Activated T-cell treated with anti-CD3 and anti-CD28 coated beads, Interleukin-2, amount 50 U/mL, for 4 hours (primary cell): ENCODE measurements around the gene SMNDC1. TPM values are rescaled to one million over a fixed set of nuclear protein-coding genes. Genes with fewer than 3 reads are reported as not detected.
"Not testable (repeated sequence)": the region's sequence is repeated elsewhere in the genome, so short reads cannot be mapped to it uniquely, and the experiment has no call there.

Source experiments
- ATAC-seq, 2 donors: fragments of 200-7000 bp; cut with Tn5 transposase; one replicate each; pipeline ENCODE4 v1.10.0; 2021
- DNase-seq: peaks from one replicate; pipeline ENCODE4 v3.0.0-alpha.2; 2020
- H3K27me3 Mint-ChIP-seq: one replicate; pipeline ENCODE4 v1.8.0; 2021; ENCODE audit warnings: low read depth, mixed read lengths
- H3K36me3 Mint-ChIP-seq: one replicate; pipeline ENCODE4 v1.8.0; 2022; ENCODE audit warnings: mixed read lengths; ENCODE audit not compliant: insufficient read depth
- H3K4me1 Mint-ChIP-seq: one replicate; pipeline ENCODE4 v1.8.0; 2021; ENCODE audit warnings: low read depth, mixed read lengths
- H3K4me3 Mint-ChIP-seq: one replicate; pipeline ENCODE4 v1.8.0; 2021; ENCODE audit warnings: mild to moderate bottlenecking, moderate library complexity, mixed read lengths
- H3K9me3 Mint-ChIP-seq: one replicate; pipeline ENCODE4 v1.8.0; 2021; ENCODE audit warnings: mixed read lengths
- total RNA-seq, 3 donors: library from RNA; stranded (reverse); gene quantifications; one replicate each; pipeline ENCODE4 v1.2.1, GENCODE V29; 2021

Gene SMNDC1
- total RNA-seq, 3 donors from 2014 or later, result 54.7 to 56.6 (median 55.4) TPM

DNA sequence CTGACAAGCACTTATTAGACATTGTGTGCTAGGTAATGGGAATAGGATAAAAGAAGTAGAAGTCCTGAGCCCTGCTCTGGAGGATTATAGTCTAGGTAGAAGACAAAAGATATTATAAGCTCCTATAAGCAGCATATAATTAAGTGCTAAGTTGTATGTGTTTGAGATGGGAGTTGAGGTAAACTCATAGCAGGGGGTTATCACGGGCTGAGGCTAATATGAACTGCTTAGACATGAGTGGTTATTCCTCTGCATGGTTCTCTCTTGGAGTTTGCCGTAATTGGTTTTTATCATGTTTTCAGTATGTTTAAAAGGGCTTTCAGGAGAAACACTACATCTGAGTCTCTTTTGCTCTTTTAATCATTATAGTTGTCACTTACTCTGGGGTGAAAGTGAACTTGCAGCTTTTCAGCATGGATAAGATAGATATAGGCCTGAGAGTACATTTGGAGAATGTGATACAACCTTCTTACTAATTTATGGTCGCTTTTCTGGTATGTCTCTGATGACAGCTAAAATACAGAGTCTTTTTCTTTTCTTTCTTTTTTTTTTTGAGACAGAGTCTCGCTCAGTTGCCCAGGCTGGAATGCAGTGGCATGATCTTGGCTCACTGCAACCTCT is 39.0 kb downstream of the SMNDC1 start:
- Mint-ChIP-seq H3K9me3 (no peaks in the 10 kb centered on the region), H3K4me3 (no peak overlapping the region), H3K36me3 (peaks cover 5% of the 10 kb centered on the region), H3K27me3 (no peaks in the 10 kb centered on the region), H3K4me1 (peaks cover 38% of the 10 kb centered on the region)
- DNase-seq (no peak), ATAC-seq (no peak)

DNA sequence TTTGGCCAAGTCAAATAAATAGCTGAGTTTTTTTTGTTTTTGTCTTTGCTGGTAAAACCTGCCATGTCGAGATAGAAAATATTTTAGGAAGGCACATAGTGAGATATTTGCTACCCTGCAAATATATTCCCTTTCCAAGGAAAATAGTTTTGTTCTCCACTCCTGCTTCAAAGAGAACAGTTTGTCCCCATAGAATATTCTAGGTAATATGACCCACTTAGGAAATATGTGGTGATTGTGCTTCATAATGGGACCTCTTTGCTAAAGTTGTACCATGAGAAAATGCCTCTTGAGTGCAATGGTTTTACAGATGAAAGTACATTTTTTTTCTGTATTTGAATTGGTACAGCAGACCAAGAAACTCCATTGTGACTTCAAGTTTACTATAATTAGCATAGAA is 41.6 kb downstream of the SMNDC1 start:
- Mint-ChIP-seq H3K36me3 (peaks cover 5% of the 10 kb centered on the region), H3K4me1 (peaks cover 17% of the 10 kb centered on the region), H3K9me3 (no peaks in the 10 kb centered on the region), H3K27me3 (no peaks in the 10 kb centered on the region), H3K4me3 (no peak overlapping the region)
- DNase-seq (no peak), ATAC-seq (no peak)

DNA sequence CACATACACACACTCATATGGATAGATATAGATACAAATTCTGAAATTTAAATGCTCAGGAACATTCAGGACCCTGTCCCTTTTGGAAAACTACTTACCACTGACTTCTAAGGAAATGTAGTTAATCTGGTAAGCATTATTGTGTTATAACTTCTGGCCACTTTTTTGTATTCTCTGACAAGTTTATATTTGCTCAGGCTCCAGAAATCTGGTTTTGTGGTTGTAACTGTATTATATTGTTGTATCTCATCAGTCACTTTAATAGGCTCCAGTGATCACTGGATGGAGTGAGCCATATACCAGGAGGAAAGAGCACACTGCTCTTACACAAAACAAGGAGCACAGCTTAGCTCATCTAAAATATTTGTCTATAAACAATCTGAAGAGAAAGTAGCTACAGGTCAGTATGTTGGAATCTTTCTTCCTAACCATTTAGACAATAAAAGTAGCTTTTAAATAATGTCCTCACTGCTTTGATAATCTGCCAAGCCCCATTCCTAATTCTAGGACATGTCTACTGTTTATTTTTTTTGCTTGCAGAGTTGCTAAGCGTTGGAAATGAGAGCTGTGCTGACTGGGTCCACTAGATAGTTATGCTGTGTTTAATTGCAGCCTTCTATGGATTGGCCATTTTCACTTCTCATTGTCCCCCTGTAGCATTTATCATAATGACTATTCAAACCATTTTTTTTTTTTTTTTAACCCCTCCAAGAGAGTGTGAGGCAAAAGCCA is 43.8 kb downstream of the SMNDC1 start:
- no peak overlapping the region for H3K4me3 Mint-ChIP-seq
- H3K27me3 Mint-ChIP-seq, result no peaks in the 10 kb centered on the region
- H3K4me1 Mint-ChIP-seq, result peaks cover 8% of the 10 kb centered on the region
- ATAC-seq, result no peak
- H3K36me3 Mint-ChIP-seq, result peaks cover 9% of the 10 kb centered on the region
- DNase-seq, result no peak
- H3K9me3 Mint-ChIP-seq, result peaks cover under 1% of the 10 kb centered on the region

DNA sequence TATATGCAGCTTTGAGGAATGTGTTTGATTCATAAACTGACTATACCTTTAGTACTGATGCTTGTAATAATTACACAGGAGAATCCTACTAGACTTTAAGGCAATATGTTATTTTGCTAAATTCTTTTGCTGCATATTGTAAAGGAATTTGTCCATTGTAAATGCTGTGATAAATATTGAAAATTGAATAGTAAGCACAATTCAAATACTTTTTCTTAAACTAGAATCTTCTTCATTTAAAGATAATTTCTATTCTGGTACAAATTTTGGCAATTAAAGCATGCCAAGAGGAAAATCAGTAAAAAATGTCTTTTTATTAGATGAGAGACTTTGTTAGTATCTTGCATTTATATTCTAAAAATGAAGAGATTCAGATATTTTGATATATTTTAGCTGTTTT is 45.4 kb downstream of the SMNDC1 start:
- DNase-seq (no peak), ATAC-seq (no peak)
- Mint-ChIP-seq H3K36me3 (peaks cover 19% of the 10 kb centered on the region), H3K4me1 (peaks cover 11% of the 10 kb centered on the region), H3K27me3 (no peaks in the 10 kb centered on the region), H3K4me3 (no peak overlapping the region), H3K9me3 (peaks cover 5% of the 10 kb centered on the region)

DNA sequence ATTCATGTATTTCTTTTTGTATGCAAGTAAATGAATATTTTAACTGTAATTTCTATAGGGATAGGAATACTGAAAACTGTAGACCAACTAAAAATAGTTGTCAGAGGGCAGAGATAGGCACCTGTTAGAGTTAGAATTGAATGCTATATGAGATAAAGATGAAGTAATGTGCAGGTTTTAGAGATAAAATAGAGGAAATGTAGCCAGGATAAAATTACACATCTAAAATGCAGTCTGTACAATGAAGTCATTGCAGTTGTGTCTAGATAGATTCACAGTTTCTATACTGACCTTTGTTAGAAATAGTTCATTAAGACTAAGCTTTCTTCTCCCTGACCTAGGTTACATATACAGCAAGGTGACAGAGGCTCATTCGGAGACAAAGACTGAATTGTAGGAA is 46.2 kb downstream of the SMNDC1 start:
- Mint-ChIP-seq H3K36me3 (peaks cover 20% of the 10 kb centered on the region), H3K27me3 (no peaks in the 10 kb centered on the region), H3K9me3 (peaks cover 5% of the 10 kb centered on the region), H3K4me1 (peaks cover 16% of the 10 kb centered on the region), H3K4me3 (no peak overlapping the region)
- ATAC-seq, result no peak
- DNase-seq, result no peak

DNA sequence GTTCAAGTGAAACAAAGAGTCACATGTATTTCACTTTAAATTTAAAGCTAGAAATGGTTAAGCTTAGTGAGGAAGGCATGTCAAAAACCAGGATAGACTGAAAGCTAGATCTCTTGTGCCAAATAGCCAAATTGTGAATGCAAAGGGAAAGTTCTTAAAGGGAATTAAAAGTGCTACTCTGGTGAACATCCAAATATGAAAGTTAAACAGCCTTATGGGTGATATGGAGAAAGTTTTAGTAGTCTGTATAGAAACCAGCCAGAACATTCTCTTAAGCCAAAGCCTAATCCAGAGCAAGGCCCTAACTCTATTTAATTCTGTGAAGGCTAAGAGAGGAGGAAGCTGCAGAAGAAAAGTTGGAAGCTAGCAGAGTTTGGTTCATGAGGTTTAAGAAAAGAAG is 50.3 kb downstream of the SMNDC1 start:
- H3K27me3 Mint-ChIP-seq, result no peaks in the 10 kb centered on the region
- peak overlapping the region; percentile 13 for H3K4me3 Mint-ChIP-seq
- peaks cover 33% of the 10 kb centered on the region for H3K4me1 Mint-ChIP-seq
- DNase-seq (no peak), ATAC-seq (no peak)
- H3K9me3 Mint-ChIP-seq, result peaks cover 5% of the 10 kb centered on the region
- H3K36me3 Mint-ChIP-seq, result peaks cover 15% of the 10 kb centered on the region

DNA sequence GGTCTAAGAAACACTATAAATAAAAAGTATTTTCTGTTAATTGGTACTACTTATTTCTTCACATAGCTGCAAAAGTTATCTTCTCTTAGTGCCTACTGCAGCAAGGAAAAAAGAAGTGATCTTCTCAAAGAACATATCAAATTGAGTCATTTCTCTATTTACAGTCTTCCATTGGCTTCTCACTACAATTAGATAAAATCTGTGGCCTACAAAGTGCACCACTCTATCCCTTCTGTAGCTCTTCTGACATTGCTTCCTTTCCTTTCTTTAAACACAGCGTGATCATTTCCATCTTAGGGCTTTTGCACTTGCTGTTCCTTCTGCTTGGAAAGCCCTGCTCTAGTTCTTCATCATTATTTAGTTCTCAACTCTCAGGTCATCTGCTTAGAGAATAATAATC is 52.6 kb downstream of the SMNDC1 start:
- peak in 1 of 2 donors; percentile 19 for ATAC-seq
- H3K4me3 Mint-ChIP-seq, result no peak overlapping the region
- no peaks in the 10 kb centered on the region for H3K27me3 Mint-ChIP-seq
- peaks cover 19% of the 10 kb centered on the region for H3K36me3 Mint-ChIP-seq
- peaks cover 38% of the 10 kb centered on the region for H3K4me1 Mint-ChIP-seq
- H3K9me3 Mint-ChIP-seq, result peaks cover 5% of the 10 kb centered on the region
- no peak for DNase-seq

DNA sequence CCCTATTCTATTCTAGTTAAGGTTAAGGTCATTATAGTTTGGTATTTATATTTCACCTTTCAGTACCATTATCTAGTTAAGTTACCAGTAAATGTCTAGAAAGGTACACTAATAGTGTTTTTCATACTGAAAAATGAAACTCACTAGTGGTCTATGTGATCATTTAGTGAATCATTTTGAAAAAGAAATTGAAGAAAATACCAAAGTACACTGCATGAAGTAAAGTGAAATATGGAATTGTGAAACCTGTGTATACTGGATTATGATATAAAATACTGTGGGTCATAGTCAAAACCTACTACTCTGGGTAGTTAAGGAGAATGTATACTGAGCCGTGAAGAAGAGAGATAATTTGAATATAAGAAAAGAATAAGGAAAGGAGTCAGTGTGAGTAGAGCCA is 53.3 kb downstream of the SMNDC1 start:
- H3K4me3 Mint-ChIP-seq, H3K27me3 Mint-ChIP-seq, H3K9me3 Mint-ChIP-seq, DNase-seq: not testable (repeated sequence)
- Mint-ChIP-seq H3K36me3 (peaks cover 23% of the 10 kb centered on the region), H3K4me1 (peaks cover 38% of the 10 kb centered on the region)
- peak; percentile 86 to 89 for ATAC-seq

DNA sequence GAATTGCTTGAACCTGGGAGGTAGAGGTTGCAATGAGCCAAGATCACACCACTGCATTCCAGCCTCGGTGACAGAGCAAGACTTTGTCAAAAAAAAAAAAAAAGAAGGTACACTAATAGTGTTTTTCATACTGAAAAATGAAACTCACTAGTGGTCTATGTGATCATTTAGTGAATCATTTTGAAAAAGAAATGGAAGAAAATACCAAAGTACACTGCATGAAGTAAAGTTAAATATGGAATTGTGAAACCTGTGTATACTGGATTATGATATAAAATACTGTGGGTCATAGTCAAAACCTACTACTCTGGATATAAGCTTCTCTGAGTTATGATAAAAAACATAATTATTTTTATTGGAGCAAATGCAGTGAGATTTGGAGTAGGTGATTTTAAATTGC is 55.2 kb downstream of the SMNDC1 start:
- not testable (repeated sequence) for H3K4me3 Mint-ChIP-seq, H3K9me3 Mint-ChIP-seq, H3K27me3 Mint-ChIP-seq, DNase-seq
- Mint-ChIP-seq H3K4me1 (peaks cover 34% of the 10 kb centered on the region), H3K36me3 (peaks cover 23% of the 10 kb centered on the region)
- ATAC-seq, result peak; percentile 58 to 69

DNA sequence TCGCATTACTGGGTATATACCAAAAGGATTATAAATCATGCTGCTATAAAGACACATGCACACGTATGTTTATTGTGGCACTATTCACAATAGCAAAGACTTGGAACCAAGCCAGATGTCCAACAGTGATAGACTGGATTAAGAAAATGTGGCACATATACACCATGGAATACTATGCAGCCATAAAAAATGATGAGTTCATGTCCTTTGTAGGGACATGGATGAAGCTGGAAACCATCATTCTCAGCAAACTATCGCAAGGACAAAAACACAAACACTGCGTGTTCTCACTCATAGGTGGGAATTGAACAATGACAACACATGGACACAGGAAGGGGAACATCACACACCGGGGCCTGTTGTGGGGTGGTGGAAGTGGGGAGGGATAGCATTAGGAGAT is 56.9 kb downstream of the SMNDC1 start:
- Mint-ChIP-seq H3K4me1 (peaks cover 25% of the 10 kb centered on the region), H3K36me3 (peaks cover 20% of the 10 kb centered on the region)
- not testable (repeated sequence) for H3K4me3 Mint-ChIP-seq, H3K9me3 Mint-ChIP-seq, DNase-seq, H3K27me3 Mint-ChIP-seq, ATAC-seq

DNA sequence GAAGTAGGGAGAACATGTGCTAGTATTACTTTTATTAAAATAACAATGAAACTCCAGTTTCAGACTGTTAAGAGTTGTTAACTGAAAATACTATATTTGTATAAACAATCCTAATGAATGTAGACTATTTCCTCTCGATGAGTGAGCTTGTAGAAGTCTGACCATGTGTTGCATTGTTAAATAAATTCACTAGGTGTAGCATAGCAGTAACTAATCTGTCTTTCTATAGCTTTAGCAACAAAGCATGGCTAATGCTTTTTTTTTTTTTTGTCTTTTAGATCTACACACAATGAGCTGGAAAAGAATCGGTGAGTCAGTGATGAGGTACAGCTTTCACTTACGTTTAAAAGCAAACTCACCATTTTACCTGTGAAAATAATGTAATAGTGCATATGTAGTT is 60.2 kb downstream of the SMNDC1 start:
- H3K9me3 Mint-ChIP-seq, result no peaks in the 10 kb centered on the region
- H3K4me1 Mint-ChIP-seq, result peaks cover 35% of the 10 kb centered on the region
- no peaks in the 10 kb centered on the region for H3K27me3 Mint-ChIP-seq
- no peak for ATAC-seq
- DNase-seq, result no peak
- no peak overlapping the region for H3K4me3 Mint-ChIP-seq
- peaks cover 32% of the 10 kb centered on the region for H3K36me3 Mint-ChIP-seq

DNA sequence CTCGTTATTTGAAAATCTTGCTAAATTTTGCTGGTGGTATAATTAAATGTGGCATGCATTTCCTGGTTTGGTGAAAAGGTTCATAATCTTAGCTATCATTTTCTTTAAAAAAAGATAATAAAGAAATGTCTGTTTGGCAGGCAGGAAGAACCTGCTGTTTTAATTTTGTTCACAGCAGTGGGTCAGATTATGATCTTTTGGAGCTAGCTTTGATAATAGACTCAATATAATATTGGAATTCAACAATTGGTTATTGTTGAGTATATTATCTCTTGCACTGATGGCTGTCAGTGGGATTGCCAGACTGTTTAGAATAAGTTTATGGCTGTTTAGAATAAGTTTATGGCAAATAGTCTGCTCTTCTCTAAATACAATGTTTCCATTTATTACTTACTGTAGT is 62.2 kb downstream of the SMNDC1 start:
- H3K4me3 Mint-ChIP-seq, result no peak overlapping the region
- DNase-seq (no peak), ATAC-seq (no peak)
- H3K36me3 Mint-ChIP-seq, result peaks cover 42% of the 10 kb centered on the region
- H3K9me3 Mint-ChIP-seq, result peaks cover 3% of the 10 kb centered on the region
- H3K4me1 Mint-ChIP-seq, result peaks cover 38% of the 10 kb centered on the region
- no peaks in the 10 kb centered on the region for H3K27me3 Mint-ChIP-seq

DNA sequence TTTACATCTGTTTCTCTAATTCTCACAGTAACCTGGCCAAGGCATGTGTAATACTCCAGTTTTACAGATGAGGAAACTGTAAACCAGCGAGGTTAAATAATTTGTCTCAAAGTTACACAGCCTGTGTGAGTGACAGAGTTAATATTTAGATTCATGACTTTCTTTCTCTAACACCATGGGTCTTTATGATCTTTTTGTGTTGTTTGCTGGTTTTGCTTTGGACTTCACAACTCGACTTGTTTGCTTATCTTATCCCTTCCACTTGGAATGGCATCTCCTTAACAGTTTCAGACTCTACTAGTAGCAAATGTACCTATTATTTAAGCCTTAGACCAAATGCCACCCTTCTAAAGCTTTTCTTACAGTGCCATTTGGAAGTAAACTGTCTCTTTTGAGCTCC is 62.9 kb downstream of the SMNDC1 start:
- no peak for DNase-seq
- Mint-ChIP-seq H3K9me3 (peaks cover 3% of the 10 kb centered on the region), H3K4me1 (peaks cover 40% of the 10 kb centered on the region), H3K27me3 (no peaks in the 10 kb centered on the region), H3K36me3 (peaks cover 45% of the 10 kb centered on the region), H3K4me3 (peak overlapping the region; percentile 54)
- peak in 1 of 2 donors; percentile 38 for ATAC-seq

DNA sequence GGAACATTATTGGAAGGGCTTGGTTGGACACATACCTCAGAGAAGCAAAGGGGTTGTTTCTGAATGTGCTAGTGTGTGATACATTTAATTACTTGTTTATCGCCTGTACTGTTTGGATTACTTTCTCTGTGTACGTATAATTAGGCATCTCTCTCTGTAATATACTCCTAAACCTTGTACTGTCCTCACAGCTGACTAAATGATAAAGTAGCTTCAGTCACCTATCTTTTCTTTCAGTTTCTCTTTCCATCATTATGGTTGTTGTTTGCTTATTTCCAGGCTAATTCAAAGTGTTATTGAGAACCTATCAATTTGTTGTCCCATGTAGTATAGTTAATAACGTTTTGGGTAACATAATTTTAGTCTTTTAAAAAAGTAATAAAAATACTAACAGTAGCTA is 63.3 kb downstream of the SMNDC1 start:
- H3K9me3 Mint-ChIP-seq, result peaks cover 3% of the 10 kb centered on the region
- DNase-seq (no peak), ATAC-seq (peak; percentile 63 to 77)
- peaks cover 40% of the 10 kb centered on the region for H3K4me1 Mint-ChIP-seq
- peaks cover 40% of the 10 kb centered on the region for H3K36me3 Mint-ChIP-seq
- peak overlapping the region; percentile 20 for H3K4me3 Mint-ChIP-seq
- H3K27me3 Mint-ChIP-seq, result no peaks in the 10 kb centered on the region
